ENCODE results near the gene FMNL2. TPM values are rescaled to one million over a fixed set of nuclear protein-coding genes. Genes with fewer than 3 reads are reported as not detected.

The FMNL2 gene
- total RNA-seq, 4 donors from 2014 or later, result 34.6 to 62.1 (median 51.3) TPM

DNA sequence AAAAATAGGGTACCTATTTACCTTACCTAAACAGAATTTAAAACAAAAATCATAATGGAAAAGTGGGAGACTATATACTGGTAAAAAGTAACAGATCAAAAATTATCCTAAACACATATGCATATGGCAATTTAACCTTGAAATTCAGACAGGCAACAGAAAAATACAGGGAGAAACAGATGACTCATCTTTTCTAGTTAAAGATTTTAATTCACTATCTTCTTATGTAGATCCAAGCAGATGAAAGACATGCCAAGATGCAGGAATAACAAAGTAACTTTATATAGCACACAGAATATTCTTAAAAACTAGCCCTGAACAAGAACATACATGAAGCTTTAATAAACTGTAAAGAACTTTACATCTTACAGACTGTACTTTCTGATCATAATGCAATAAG, 351.3 kb downstream of the FMNL2 start:
- ATAC-seq (ENCODE audit: low FRiP score) (no peak), DNase-seq (ENCODE audit: low spot score) (no peak)
- TF ChIP-seq, protein P1, sequence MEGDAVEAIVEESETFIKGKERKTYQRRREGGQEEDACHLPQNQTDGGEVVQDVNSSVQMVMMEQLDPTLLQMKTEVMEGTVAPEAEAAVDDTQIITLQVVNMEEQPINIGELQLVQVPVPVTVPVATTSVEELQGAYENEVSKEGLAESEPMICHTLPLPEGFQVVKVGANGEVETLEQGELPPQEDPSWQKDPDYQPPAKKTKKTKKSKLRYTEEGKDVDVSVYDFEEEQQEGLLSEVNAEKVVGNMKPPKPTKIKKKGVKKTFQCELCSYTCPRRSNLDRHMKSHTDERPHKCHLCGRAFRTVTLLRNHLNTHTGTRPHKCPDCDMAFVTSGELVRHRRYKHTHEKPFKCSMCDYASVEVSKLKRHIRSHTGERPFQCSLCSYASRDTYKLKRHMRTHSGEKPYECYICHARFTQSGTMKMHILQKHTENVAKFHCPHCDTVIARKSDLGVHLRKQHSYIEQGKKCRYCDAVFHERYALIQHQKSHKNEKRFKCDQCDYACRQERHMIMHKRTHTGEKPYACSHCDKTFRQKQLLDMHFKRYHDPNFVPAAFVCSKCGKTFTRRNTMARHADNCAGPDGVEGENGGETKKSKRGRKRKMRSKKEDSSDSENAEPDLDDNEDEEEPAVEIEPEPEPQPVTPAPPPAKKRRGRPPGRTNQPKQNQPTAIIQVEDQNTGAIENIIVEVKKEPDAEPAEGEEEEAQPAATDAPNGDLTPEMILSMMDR (IDR thresholded peaks at IDR 0.05), result no peak

- TF ChIP-seq, protein P1 (IDR thresholded peaks at IDR 0.05), result no peak
- ATAC-seq (ENCODE audit: low FRiP score) (no peak), DNase-seq (ENCODE audit: low spot score) (no peak)
Observed at GRCh38 chr2:152693033-152693432, 358.1 kb downstream of the FMNL2 start.

- TF ChIP-seq, protein P1 (IDR thresholded peaks at IDR 0.05), result no peak
- DNase-seq (ENCODE audit: low spot score) (no peak), ATAC-seq (ENCODE audit: low FRiP score) (peak; percentile 87)
Observed at GRCh38 chr2:152694161-152694661, 359.2 kb downstream of the FMNL2 start.

- TF ChIP-seq, protein P1 (IDR thresholded peaks at IDR 0.05), result no peak
- ATAC-seq (ENCODE audit: low FRiP score) (no peak), DNase-seq (ENCODE audit: low spot score) (no peak)
Observed at GRCh38 chr2:152695763-152696162, 360.8 kb downstream of the FMNL2 start.

GRCh38 chr2:152696476-152696875, 361.5 kb downstream of the FMNL2 start:
- no peak for ATAC-seq (ENCODE audit: low FRiP score)
- TF ChIP-seq, protein P1 (IDR thresholded peaks at IDR 0.05), result no peak
- no peak for DNase-seq (ENCODE audit: low spot score)

Small RNAs within 50 kb of the gene (small RNA-seq; reads per million reads assigned to genes)
- gene AC012443.1, result not detected

Other genes with a start within 250 kb of the FMNL2 start
- gene CACNB4, start 236.1 kb upstream of the FMNL2 start, total RNA-seq, result 1 to 10 TPM; 1.5 to 5.4 (median 2.4) TPM
- 10 to 100 TPM; 23.9 to 47.8 (median 33.4) TPM for gene STAM2, start 159.4 kb upstream of the FMNL2 start, total RNA-seq

All from omental fat pad (tissue), 4 donors.